Natural killer cell treated with Interleukin-12 subunit alpha and Interleukin-12 subunit beta and Interleukin-15 and Interleukin-18, amount 100 ng/mL, for 72 hours (primary cell): ENCODE results near the gene LENG1. TPM values are rescaled to one million over a fixed set of nuclear protein-coding genes. Genes with fewer than 3 reads are reported as not detected.

Experiments
- ATAC-seq, 2 donors: fragments of 150-1000 bp; cut with Tn5 transposase in 1 of 2; sonication (Bioruptor Pico), chemical (Tn5 transposase) in 1 of 2; 2 replicates each; pipeline ENCODE4 v1.10.0; 2021
- DNase-seq: peaks from one replicate; pipeline ENCODE4 v3.0.0; 2022; ENCODE audit warnings: low spot score
- H3K27ac Mint-ChIP-seq, 2 donors: 1 replicate in 1 of 2; 2 replicates in 1 of 2; pipeline ENCODE4 v1.8.0; 2022; ENCODE audit warnings: mixed read lengths in 2 of 2, mild to moderate bottlenecking in 1 of 2, moderate library complexity in 1 of 2
- H3K27me3 Mint-ChIP-seq, 2 donors: 1 replicate in 1 of 2; 2 replicates in 1 of 2; pipeline ENCODE4 v1.8.0; 2022; ENCODE audit warnings: mixed read lengths in 2 of 2
- H3K36me3 Mint-ChIP-seq: one replicate; pipeline ENCODE4 v1.8.0; 2022; ENCODE audit warnings: mixed read lengths
- H3K4me1 Mint-ChIP-seq, 2 donors: 1 replicate in 1 of 2; 2 replicates in 1 of 2; pipeline ENCODE4 v1.8.0; 2022; ENCODE audit warnings: low read depth in 2 of 2, mixed read lengths in 2 of 2, mild to moderate bottlenecking in 1 of 2
- H3K4me3 Mint-ChIP-seq: one replicate; pipeline ENCODE4 v1.8.0; 2022; ENCODE audit warnings: mixed read lengths
- H3K9me3 Mint-ChIP-seq: 2 replicates; pipeline ENCODE4 v1.8.0; 2022; ENCODE audit warnings: mixed read lengths
- total RNA-seq, 2 donors: library from RNA; stranded (reverse); gene quantifications; one replicate each; pipeline ENCODE4 v1.2.3, GENCODE V29; 2022

Gene LENG1
- total RNA-seq, 2 donors from 2014 or later, result 5.0 to 7.5 TPM

GRCh38 chr19:54151362-54152035 is 8.0 kb downstream of the LENG1 start:
- ATAC-seq, result no peak
- H3K36me3 Mint-ChIP-seq, result peaks cover 6% of the 10 kb centered on the region
- H3K27me3 Mint-ChIP-seq, result no peaks in the 10 kb centered on the region
- H3K4me1 Mint-ChIP-seq, result peaks cover 13 to 27% of the 10 kb centered on the region in 2 donors
- DNase-seq, result no peak
- H3K9me3 Mint-ChIP-seq, result no peaks in the 10 kb centered on the region
- peak overlapping the region in 1 of 2 donors; percentile 56 for H3K27ac Mint-ChIP-seq
- H3K4me3 Mint-ChIP-seq, result no peak overlapping the region

GRCh38 chr19:54149021-54149812 is 10.3 kb downstream of the LENG1 start:
- H3K36me3 Mint-ChIP-seq, result peaks cover 13% of the 10 kb centered on the region
- DNase-seq (no peak), ATAC-seq (no peak)
- H3K9me3 Mint-ChIP-seq, result no peaks in the 10 kb centered on the region
- no peak overlapping the region for H3K27ac Mint-ChIP-seq
- peaks cover 6 to 32% of the 10 kb centered on the region in 2 donors for H3K4me1 Mint-ChIP-seq
- no peak overlapping the region for H3K4me3 Mint-ChIP-seq
- H3K27me3 Mint-ChIP-seq, result no peaks in the 10 kb centered on the region

- H3K9me3 Mint-ChIP-seq, result no peaks in the 10 kb centered on the region
- H3K27ac Mint-ChIP-seq, result no peak overlapping the region
- no peak for ATAC-seq
- H3K4me3 Mint-ChIP-seq, result no peak overlapping the region
- DNase-seq, result no peak
- peaks cover 5 to 33% of the 10 kb centered on the region in 2 donors for H3K4me1 Mint-ChIP-seq
- H3K27me3 Mint-ChIP-seq, result no peaks in the 10 kb centered on the region
- peaks cover 22% of the 10 kb centered on the region for H3K36me3 Mint-ChIP-seq
Measured at GRCh38 chr19:54148158-54148557, 11.4 kb downstream of the LENG1 start.

- no peak overlapping the region for H3K4me3 Mint-ChIP-seq
- ATAC-seq (no peak), DNase-seq (no peak)
- H3K9me3 Mint-ChIP-seq, result no peaks in the 10 kb centered on the region
- no peak overlapping the region for H3K27ac Mint-ChIP-seq
- H3K36me3 Mint-ChIP-seq, result peaks cover 22% of the 10 kb centered on the region
- peaks cover 5 to 37% of the 10 kb centered on the region in 2 donors for H3K4me1 Mint-ChIP-seq
- H3K27me3 Mint-ChIP-seq, result no peaks in the 10 kb centered on the region
Measured at GRCh38 chr19:54147676-54148075, 11.8 kb downstream of the LENG1 start.

GRCh38 chr19:54145541-54146158 is 13.9 kb downstream of the LENG1 start:
- H3K27ac Mint-ChIP-seq, result no peak overlapping the region
- H3K27me3 Mint-ChIP-seq, result no peaks in the 10 kb centered on the region
- peaks cover 22% of the 10 kb centered on the region for H3K36me3 Mint-ChIP-seq
- ATAC-seq (no peak), DNase-seq (no peak)
- no peak overlapping the region for H3K4me3 Mint-ChIP-seq
- no peaks in the 10 kb centered on the region for H3K9me3 Mint-ChIP-seq
- H3K4me1 Mint-ChIP-seq, result peaks cover 19 to 49% of the 10 kb centered on the region in 2 donors

- no peaks in the 10 kb centered on the region for H3K9me3 Mint-ChIP-seq
- H3K27me3 Mint-ChIP-seq, result no peaks in the 10 kb centered on the region
Measured at GRCh38 chr19:54142166-54142780, 17.2 kb downstream of the LENG1 start.

GRCh38 chr19:54141356-54141755 is 18.2 kb downstream of the LENG1 start:
- Mint-ChIP-seq H3K9me3 (no peaks in the 10 kb centered on the region), H3K4me3 (no peak overlapping the region), H3K36me3 (peaks cover 16% of the 10 kb centered on the region), H3K4me1 (peaks cover 40 to 60% of the 10 kb centered on the region in 2 donors), H3K27ac (no peak overlapping the region), H3K27me3 (no peaks in the 10 kb centered on the region)
- ATAC-seq (no peak), DNase-seq (no peak)

More at GRCh38 chr19:54142166-54142780, 17.2 kb downstream of the LENG1 start:
- H3K36me3 Mint-ChIP-seq, result peaks cover 16% of the 10 kb centered on the region
- H3K27ac Mint-ChIP-seq, result no peak overlapping the region
- no peak for ATAC-seq
- DNase-seq, result no peak
- no peak overlapping the region for H3K4me3 Mint-ChIP-seq
- H3K4me1 Mint-ChIP-seq, result peaks cover 33 to 59% of the 10 kb centered on the region in 2 donors

GRCh38 chr19:54138489-54139256 is 20.8 kb downstream of the LENG1 start:
- DNase-seq (no peak), ATAC-seq (no peak)
- peak overlapping the region; percentile 94 for H3K4me3 Mint-ChIP-seq

GRCh38 chr19:54137699-54138488 is 21.6 kb downstream of the LENG1 start, which contains the start of gene CNOT3:
Gene CNOT3, plus strand, starts transcription at chr19:54137762. Its CDS starts 5,217 bp downstream, at chr19:54142979.
- Mint-ChIP-seq H3K36me3 (no peaks in the 10 kb centered on the region), H3K9me3 (no peaks in the 10 kb centered on the region), H3K27me3 (no peaks in the 10 kb centered on the region), H3K4me1 (peaks cover 51 to 52% of the 10 kb centered on the region in 2 donors), H3K4me3 (peak within 1 kb of the TSS; percentile 95), H3K27ac (peak within 1 kb of the TSS; percentile 93 to 94)
- ATAC-seq, result no peak
- DNase-seq, result no peak

More at GRCh38 chr19:54138489-54139256, 20.8 kb downstream of the LENG1 start:
- H3K27me3 Mint-ChIP-seq, result no peaks in the 10 kb centered on the region
- H3K36me3 Mint-ChIP-seq, result peaks cover 4% of the 10 kb centered on the region
- no peaks in the 10 kb centered on the region for H3K9me3 Mint-ChIP-seq
- H3K27ac Mint-ChIP-seq, result peak overlapping the region; percentile 93 to 94
- H3K4me1 Mint-ChIP-seq, result peaks cover 51 to 58% of the 10 kb centered on the region in 2 donors

GRCh38 chr19:54136864-54137698 is 22.4 kb downstream of the LENG1 start:
- H3K27ac Mint-ChIP-seq, result peak overlapping the region; percentile 77 to 78
- DNase-seq, result peak; percentile 100
- H3K9me3 Mint-ChIP-seq, result no peaks in the 10 kb centered on the region
- peak; percentile 91 to 93 for ATAC-seq
- peak overlapping the region; percentile 95 for H3K4me3 Mint-ChIP-seq
- peaks cover 46 to 49% of the 10 kb centered on the region in 2 donors for H3K4me1 Mint-ChIP-seq
- H3K36me3 Mint-ChIP-seq, result no peaks in the 10 kb centered on the region
- H3K27me3 Mint-ChIP-seq, result no peaks in the 10 kb centered on the region

GRCh38 chr19:54136086-54136863 is 23.2 kb downstream of the LENG1 start:
- no peaks in the 10 kb centered on the region for H3K9me3 Mint-ChIP-seq
- DNase-seq (no peak), ATAC-seq (no peak)
- H3K4me1 Mint-ChIP-seq, result peaks cover 38 to 41% of the 10 kb centered on the region in 2 donors
- H3K36me3 Mint-ChIP-seq, result no peaks in the 10 kb centered on the region
- H3K4me3 Mint-ChIP-seq, result peak overlapping the region; percentile 95
- H3K27me3 Mint-ChIP-seq, result no peaks in the 10 kb centered on the region
- peak overlapping the region; percentile 77 to 78 for H3K27ac Mint-ChIP-seq
